HepG2 (cell line): ENCODE data around the gene SYT7. TPM values are rescaled to one million over a fixed set of nuclear protein-coding genes. Genes with fewer than 3 reads are reported as not detected.

Source experiments
- CREB1 ChIP-seq, 2 experiments: fragments of 450-650 bp in 1 of 2; IDR thresholded peaks; 2 replicates each; pipeline ENCODE4 v1.6.1; 2016 to 2017; ENCODE audit warnings: control low read depth in 1 of 2, mild to moderate bottlenecking in 1 of 2, missing compliant biosample characterization in 1 of 2, missing genetic modification characterization in 1 of 2
- FOXK1 ChIP-seq: sonication (generic); formaldehyde crosslinking; IDR thresholded peaks from 2 replicates; pipeline ENCODE4 v1.4.0; 2020; ENCODE audit warnings: low read depth, missing genetic modification reagents, borderline replicate concordance
- HCFC1 ChIP-seq: fragments of 150-350 bp; IDR thresholded peaks from 2 replicates; pipeline ENCODE4 v1.6.1; 2014; ENCODE audit warnings: low read depth, low read length
- HNRNPH1 ChIP-seq: fragments of 200-400 bp; formaldehyde crosslinking; optimal IDR thresholded peaks from 2 replicates; pipeline ENCODE3; 2017; ENCODE audit warnings: mild to moderate bottlenecking, low read depth, low read length
- KDM5A ChIP-seq: fragments of 200-600 bp; sonication (generic); IDR thresholded peaks from 2 replicates; pipeline ENCODE4 v1.7.0; 2018; ENCODE audit warnings: antibody characterized with exemption, mild to moderate bottlenecking, low read length, borderline replicate concordance
- MAZ ChIP-seq, 2 experiments: sonication (generic) in 1 of 2; formaldehyde crosslinking in 1 of 2; IDR thresholded peaks; 2 replicates each; pipeline versions ENCODE4 v1.5.0 to v1.6.1; 2012 to 2020; ENCODE audit warnings: low read depth in 2 of 2, mild to moderate bottlenecking in 2 of 2, borderline replicate concordance in 1 of 2, improper control_type of control experiment in 1 of 2, low read length in 1 of 2, missing genetic modification reagents in 1 of 2, moderate library complexity in 1 of 2
- NBN ChIP-seq: fragments of 450-650 bp; conservative IDR thresholded peaks from 2 replicates; pipeline ENCODE4 v1.6.1; 2017
- NKX3-1 ChIP-seq: sonication (generic); formaldehyde crosslinking; IDR thresholded peaks from 2 replicates; pipeline ENCODE4 v1.5.0; 2020; ENCODE audit warnings: missing genetic modification reagents
- NR2F6 ChIP-seq, 2 experiments: IDR thresholded peaks; 2 replicates each; pipeline ENCODE4 v1.6.1; 2016; ENCODE audit warnings: antibody characterized with exemption in 1 of 2, mild to moderate bottlenecking in 1 of 2
- RARA ChIP-seq: IDR thresholded peaks from 2 replicates; pipeline ENCODE4 v1.6.1; 2016; ENCODE audit warnings: missing genetic modification reagents, missing compliant biosample characterization
- RFXANK ChIP-seq: IDR thresholded peaks from 2 replicates; pipeline ENCODE4 v1.6.1; 2016
- SMAD9 ChIP-seq: sonication (generic); formaldehyde crosslinking; IDR thresholded peaks from 2 replicates; pipeline ENCODE4 v1.5.1; 2020; ENCODE audit warnings: mild to moderate bottlenecking, missing genetic modification reagents
- ZNF207 ChIP-seq: fragments of 450-650 bp; IDR thresholded peaks from 2 replicates; pipeline ENCODE4 v1.6.1; 2016; ENCODE audit warnings: antibody characterized with exemption, borderline replicate concordance
- ZNF260 ChIP-seq: sonication (generic); formaldehyde crosslinking; IDR thresholded peaks from 2 replicates; pipeline ENCODE4 v1.4.0; 2020; ENCODE audit warnings: missing genetic modification reagents, low read depth, mild to moderate bottlenecking, borderline replicate concordance
- ZNF678 ChIP-seq: sonication (generic); formaldehyde crosslinking; IDR thresholded peaks from 2 replicates; pipeline ENCODE4 v1.4.0; 2020; ENCODE audit warnings: mild to moderate bottlenecking, missing genetic modification reagents
- ZSCAN22 ChIP-seq: sonication (generic); formaldehyde crosslinking; IDR thresholded peaks from 2 replicates; pipeline ENCODE4 v1.4.0; 2020; ENCODE audit warnings: mild to moderate bottlenecking, missing genetic modification reagents
- polyA plus RNA-seq, 8 experiments: library from polyadenylated mRNA; depleted of rRNA in 3 of 8; stranded (reverse) in 7 of 8; unstranded in 1 of 8; fragments of >200 nt; fragmentation: Illumina TruSeq in 4 of 8; extraction: Trizol in 4 of 8; gene quantifications; 2 replicates each; pipeline versions ENCODE4 v1.2.1 to v1.2.3, GENCODE V29; 2011 to 2016; ENCODE audit warnings: low read depth in 4 of 8, missing spikeins in 1 of 8, mixed read lengths in 1 of 8; ENCODE audit not compliant: insufficient read depth in 1 of 8
- total RNA-seq, 5 experiments: library from RNA; depleted of rRNA; stranded (reverse); fragments of >200 nt; fragmentation: Illumina TruSeq; extraction: Trizol; gene quantifications; 2 replicates each; pipeline ENCODE4 v1.2.3, GENCODE V29; 2016; ENCODE audit warnings: low read depth in 1 of 5
- TF ChIP-seq, protein P1 (sequence below): sonication (generic); formaldehyde crosslinking; IDR thresholded peaks from 2 replicates; pipeline ENCODE4 v1.4.0; 2020; ENCODE audit warnings: missing genetic modification reagents, mild to moderate bottlenecking, borderline replicate concordance
- TF ChIP-seq, protein P2 (sequence below): sonication (generic); formaldehyde crosslinking; IDR thresholded peaks from 2 replicates; pipeline ENCODE4 v1.5.1; 2020; ENCODE audit warnings: mild to moderate bottlenecking, missing genetic modification reagents, moderate library complexity
- TF ChIP-seq, protein P3 (sequence below): sonication (generic); formaldehyde crosslinking; IDR thresholded peaks from 2 replicates; pipeline ENCODE4 v1.5.0; 2020; ENCODE audit warnings: mild to moderate bottlenecking, missing genetic modification reagents
- TF ChIP-seq, protein P4 (sequence below): sonication (generic); formaldehyde crosslinking; IDR thresholded peaks from 2 replicates; pipeline ENCODE4 v1.8.0; 2022; ENCODE audit warnings: missing genetic modification reagents, mild to moderate bottlenecking, inconsistent platforms, borderline replicate concordance
- TF ChIP-seq, protein P5 (sequence below): sonication (generic); formaldehyde crosslinking; IDR thresholded peaks from 2 replicates; pipeline ENCODE4 v1.8.1; 2023; ENCODE audit warnings: missing genetic modification reagents, mild to moderate bottlenecking, borderline replicate concordance

SYT7 gene
- total and polyA plus RNA-seq, 2 of the 13 experiments (the other 11 are each of a cell fraction or from before 2014, with no cell fraction given): 1.4 to 4.4 TPM

DNA sequence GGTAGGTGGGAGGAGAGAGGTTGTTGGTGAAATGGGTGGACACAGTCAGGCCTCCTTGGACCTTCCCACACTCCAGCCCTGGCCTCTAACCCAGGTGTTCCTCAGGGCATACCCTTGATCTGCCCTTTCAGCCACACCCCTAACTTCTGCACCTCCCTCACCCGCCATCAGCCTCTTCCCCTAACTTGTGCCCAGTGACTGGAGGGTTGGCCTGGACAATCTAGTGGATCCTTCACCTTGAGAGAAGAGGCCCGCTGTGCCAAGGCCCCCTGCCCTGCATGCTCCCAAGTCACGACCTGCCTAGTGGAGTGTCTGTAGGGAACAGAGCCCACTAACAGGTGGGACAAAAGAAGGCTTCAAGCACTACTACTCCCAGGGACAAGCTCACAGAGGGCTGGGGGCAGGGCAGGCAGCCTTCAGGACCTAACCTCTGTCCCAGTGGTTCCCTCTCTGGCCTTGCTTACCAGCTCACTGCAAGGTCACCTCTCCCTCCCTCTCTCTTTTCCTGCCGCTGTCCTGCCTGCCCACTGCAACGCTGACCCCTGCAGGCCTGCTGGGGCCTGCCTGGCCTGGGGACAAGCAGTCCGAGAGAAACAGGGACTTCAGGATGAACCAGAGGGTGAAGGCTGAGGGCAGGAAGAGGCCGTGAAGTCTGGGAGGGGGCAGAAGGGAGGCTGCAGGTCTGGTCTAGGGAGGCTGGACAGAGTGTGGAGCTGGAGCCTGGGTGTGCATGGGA, 3.3 kb downstream of the SYT7 start (continued):
- TF ChIP-seq, protein P1, sequence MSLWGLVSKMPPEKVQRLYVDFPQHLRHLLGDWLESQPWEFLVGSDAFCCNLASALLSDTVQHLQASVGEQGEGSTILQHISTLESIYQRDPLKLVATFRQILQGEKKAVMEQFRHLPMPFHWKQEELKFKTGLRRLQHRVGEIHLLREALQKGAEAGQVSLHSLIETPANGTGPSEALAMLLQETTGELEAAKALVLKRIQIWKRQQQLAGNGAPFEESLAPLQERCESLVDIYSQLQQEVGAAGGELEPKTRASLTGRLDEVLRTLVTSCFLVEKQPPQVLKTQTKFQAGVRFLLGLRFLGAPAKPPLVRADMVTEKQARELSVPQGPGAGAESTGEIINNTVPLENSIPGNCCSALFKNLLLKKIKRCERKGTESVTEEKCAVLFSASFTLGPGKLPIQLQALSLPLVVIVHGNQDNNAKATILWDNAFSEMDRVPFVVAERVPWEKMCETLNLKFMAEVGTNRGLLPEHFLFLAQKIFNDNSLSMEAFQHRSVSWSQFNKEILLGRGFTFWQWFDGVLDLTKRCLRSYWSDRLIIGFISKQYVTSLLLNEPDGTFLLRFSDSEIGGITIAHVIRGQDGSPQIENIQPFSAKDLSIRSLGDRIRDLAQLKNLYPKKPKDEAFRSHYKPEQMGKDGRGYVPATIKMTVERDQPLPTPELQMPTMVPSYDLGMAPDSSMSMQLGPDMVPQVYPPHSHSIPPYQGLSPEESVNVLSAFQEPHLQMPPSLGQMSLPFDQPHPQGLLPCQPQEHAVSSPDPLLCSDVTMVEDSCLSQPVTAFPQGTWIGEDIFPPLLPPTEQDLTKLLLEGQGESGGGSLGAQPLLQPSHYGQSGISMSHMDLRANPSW: no peak
- no peak for TF ChIP-seq HNRNPH1
- TF ChIP-seq ZSCAN22 (CRISPR knock-in tag): no peak
- TF ChIP-seq, protein P2, sequence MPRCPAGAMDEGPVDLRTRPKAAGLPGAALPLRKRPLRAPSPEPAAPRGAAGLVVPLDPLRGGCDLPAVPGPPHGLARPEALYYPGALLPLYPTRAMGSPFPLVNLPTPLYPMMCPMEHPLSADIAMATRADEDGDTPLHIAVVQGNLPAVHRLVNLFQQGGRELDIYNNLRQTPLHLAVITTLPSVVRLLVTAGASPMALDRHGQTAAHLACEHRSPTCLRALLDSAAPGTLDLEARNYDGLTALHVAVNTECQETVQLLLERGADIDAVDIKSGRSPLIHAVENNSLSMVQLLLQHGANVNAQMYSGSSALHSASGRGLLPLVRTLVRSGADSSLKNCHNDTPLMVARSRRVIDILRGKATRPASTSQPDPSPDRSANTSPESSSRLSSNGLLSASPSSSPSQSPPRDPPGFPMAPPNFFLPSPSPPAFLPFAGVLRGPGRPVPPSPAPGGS (CRISPR knock-in tag): 0 out of 2 replicates have a peak, but pooled peaks have one; percentile 37
- TF ChIP-seq RFXANK (CRISPR knock-in tag): no peak
- TF ChIP-seq ZNF260 (CRISPR knock-in tag): no peak
- no peak for TF ChIP-seq CREB1 (IDR thresholded peaks at IDR 0.05)
- no peak for TF ChIP-seq CREB1 (CRISPR knock-in tag; IDR thresholded peaks at IDR 0.05)
- TF ChIP-seq, protein P3, sequence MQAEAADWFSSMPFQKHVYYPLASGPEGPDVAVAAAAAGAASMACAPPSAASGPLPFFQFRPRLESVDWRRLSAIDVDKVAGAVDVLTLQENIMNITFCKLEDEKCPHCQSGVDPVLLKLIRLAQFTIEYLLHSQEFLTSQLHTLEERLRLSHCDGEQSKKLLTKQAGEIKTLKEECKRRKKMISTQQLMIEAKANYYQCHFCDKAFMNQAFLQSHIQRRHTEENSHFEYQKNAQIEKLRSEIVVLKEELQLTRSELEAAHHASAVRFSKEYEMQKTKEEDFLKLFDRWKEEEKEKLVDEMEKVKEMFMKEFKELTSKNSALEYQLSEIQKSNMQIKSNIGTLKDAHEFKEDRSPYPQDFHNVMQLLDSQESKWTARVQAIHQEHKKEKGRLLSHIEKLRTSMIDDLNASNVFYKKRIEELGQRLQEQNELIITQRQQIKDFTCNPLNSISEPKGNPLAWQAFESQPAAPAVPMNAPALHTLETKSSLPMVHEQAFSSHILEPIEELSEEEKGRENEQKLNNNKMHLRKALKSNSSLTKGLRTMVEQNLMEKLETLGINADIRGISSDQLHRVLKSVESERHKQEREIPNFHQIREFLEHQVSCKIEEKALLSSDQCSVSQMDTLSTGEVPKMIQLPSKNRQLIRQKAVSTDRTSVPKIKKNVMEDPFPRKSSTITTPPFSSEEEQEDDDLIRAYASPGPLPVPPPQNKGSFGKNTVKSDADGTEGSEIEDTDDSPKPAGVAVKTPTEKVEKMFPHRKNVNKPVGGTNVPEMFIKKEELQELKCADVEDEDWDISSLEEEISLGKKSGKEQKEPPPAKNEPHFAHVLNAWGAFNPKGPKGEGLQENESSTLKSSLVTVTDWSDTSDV (CRISPR knock-in tag): no peak
- TF ChIP-seq RARA (CRISPR knock-in tag): peak; percentile 77
- TF ChIP-seq FOXK1 (CRISPR knock-in tag): peak; percentile 67; the same call in 1 of the 2 replicates
- TF ChIP-seq NKX3-1 (CRISPR knock-in tag): no peak
- TF ChIP-seq SMAD9 (CRISPR knock-in tag): no peak
- no peak for TF ChIP-seq NBN
- no peak for TF ChIP-seq ZNF207
- TF ChIP-seq MAZ (IDR thresholded peaks at IDR 0.05; ENCODE audit: borderline replicate concordance, low read depth, low read length): peak; percentile 63; the same call in 1 of the 2 replicates
- TF ChIP-seq MAZ (CRISPR knock-in tag; IDR thresholded peaks at IDR 0.05; ENCODE audit: low read depth): peak; percentile 65; the same call in 1 of the 2 replicates
- TF ChIP-seq, protein P4, sequence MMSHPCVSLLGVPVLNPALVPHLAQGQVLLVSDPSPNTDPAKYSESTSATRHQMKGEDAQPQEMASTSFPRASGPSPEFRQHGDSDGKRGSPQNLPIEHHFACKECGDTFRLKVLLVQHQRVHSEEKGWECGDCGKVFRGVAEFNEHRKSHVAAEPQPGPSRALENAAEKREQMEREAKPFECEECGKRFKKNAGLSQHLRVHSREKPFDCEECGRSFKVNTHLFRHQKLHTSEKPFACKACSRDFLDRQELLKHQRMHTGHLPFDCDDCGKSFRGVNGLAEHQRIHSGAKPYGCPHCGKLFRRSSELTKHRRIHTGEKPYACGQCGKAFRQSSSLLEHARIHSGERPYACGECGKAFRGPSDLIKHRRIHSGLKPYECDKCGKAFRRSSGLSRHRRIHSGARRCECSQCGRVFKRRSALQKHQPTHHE (CRISPR knock-in tag): no peak
- TF ChIP-seq ZNF678 (CRISPR knock-in tag): no peak
- no peak for TF ChIP-seq KDM5A
- TF ChIP-seq, protein P5, sequence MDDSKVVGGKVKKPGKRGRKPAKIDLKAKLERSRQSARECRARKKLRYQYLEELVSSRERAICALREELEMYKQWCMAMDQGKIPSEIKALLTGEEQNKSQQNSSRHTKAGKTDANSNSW (CRISPR knock-in tag): no peak
- peak; percentile 53 for TF ChIP-seq NR2F6 (IDR thresholded peaks at IDR 0.05)
- peak; percentile 83 for TF ChIP-seq NR2F6 (CRISPR knock-in tag; IDR thresholded peaks at IDR 0.05)
- no peak for TF ChIP-seq HCFC1
